Testis (tissue), 3 donors: ENCODE results near the gene NUDT15. TPM values are rescaled to one million over a fixed set of nuclear protein-coding genes. Genes with fewer than 3 reads are reported as not detected.
A peak's percentile ranks its signal among the peaks of the same experiment; 100 is the strongest.

Experiments used
- DNase-seq: peaks from one replicate; pipeline ENCODE4 v3.0.0-alpha.2; 2019
- H3K27ac ChIP-seq, 2 donors: fragments of 200-600 bp; sonication (generic); one replicate each; pipeline ENCODE4 v1.5.1; 2019
- H3K27me3 ChIP-seq: fragments of 200-600 bp; sonication (generic); one replicate; pipeline ENCODE4 v1.5.1; 2019
- H3K36me3 ChIP-seq: fragments of 200-600 bp; sonication (generic); one replicate; pipeline ENCODE4 v1.5.1; 2017; ENCODE audit warnings: low read depth; ENCODE audit errors: missing control alignments
- H3K4me1 ChIP-seq: fragments of 200-600 bp; sonication (generic); one replicate; pipeline ENCODE4 v1.5.1; 2019
- H3K4me3 ChIP-seq, 2 donors: fragments of 200-600 bp; sonication (generic); one replicate each; pipeline ENCODE4 v1.5.1; 2017 to 2019
- H3K9me3 ChIP-seq: fragments of 200-600 bp; sonication (generic); one replicate; pipeline ENCODE4 v1.5.1; 2017
- POLR2A ChIP-seq: fragments of 450-650 bp; IDR thresholded peaks from one replicate; pipeline ENCODE4 v1.6.1; 2017; ENCODE audit warnings: antibody characterized with exemption, mild to moderate bottlenecking, moderate library complexity
- WGBS, 2 donors: methylation state at CpG; one replicate each; pipeline ENCODE4 v1.1.5; 2018; 5-methylcytosine and 5-hydroxymethylcytosine counted together
- intact Hi-C: fragments of 100-400 bp; cut with DNase I; formaldehyde crosslinking; loops from one replicate; pipeline ENCODE4 v1.15.1; 2023; ENCODE audit warnings: low total_unique reads
- polyA plus RNA-seq: library from polyadenylated mRNA; stranded (reverse); fragments of 350-450 nt; fragmentation: Illumina TruSeq; extraction: RNeasy Lipid Tissue Mini Kit (QIAGEN cat#74804); gene quantifications from one replicate; pipeline ENCODE4 v1.2.3, GENCODE V29; 2014; ENCODE audit warnings: low read depth, low replicate concordance; ENCODE audit not compliant: insufficient read depth
- total RNA-seq, 2 donors: library from RNA; depleted of rRNA; stranded (reverse); fragments of >200 nt; gene quantifications; one replicate each; pipeline ENCODE4 v1.2.3, GENCODE V29; 2016
- TF ChIP-seq, protein P1 (sequence below), 3 experiments: fragments of 450-650 bp in 2 of 3; fragments of 200-600 bp in 1 of 3; sonication (generic) in 1 of 3; IDR thresholded peaks; one replicate each; pipeline ENCODE4 v1.5.1; 2016 to 2019; ENCODE audit warnings: antibody characterized with exemption in 3 of 3, mild to moderate bottlenecking in 2 of 3, moderate library complexity in 1 of 3

NUDT15 gene
- total and polyA plus RNA-seq, 3 donors from 2014 or later = 11.1 to 16.9 (median 12.3) TPM

- no peak for DNase-seq
- TF ChIP-seq, protein P1, sequence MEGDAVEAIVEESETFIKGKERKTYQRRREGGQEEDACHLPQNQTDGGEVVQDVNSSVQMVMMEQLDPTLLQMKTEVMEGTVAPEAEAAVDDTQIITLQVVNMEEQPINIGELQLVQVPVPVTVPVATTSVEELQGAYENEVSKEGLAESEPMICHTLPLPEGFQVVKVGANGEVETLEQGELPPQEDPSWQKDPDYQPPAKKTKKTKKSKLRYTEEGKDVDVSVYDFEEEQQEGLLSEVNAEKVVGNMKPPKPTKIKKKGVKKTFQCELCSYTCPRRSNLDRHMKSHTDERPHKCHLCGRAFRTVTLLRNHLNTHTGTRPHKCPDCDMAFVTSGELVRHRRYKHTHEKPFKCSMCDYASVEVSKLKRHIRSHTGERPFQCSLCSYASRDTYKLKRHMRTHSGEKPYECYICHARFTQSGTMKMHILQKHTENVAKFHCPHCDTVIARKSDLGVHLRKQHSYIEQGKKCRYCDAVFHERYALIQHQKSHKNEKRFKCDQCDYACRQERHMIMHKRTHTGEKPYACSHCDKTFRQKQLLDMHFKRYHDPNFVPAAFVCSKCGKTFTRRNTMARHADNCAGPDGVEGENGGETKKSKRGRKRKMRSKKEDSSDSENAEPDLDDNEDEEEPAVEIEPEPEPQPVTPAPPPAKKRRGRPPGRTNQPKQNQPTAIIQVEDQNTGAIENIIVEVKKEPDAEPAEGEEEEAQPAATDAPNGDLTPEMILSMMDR (IDR thresholded peaks at IDR 0.05) = no peak
- TF ChIP-seq POLR2A = no peak
Measured at GRCh38 chr13:48093588-48093987, 56.1 kb downstream of the NUDT15 start.

GRCh38 chr13:48094404-48094780, 56.9 kb downstream of the NUDT15 start:
- H3K27me3 ChIP-seq = no peaks in the 10 kb centered on the region
- intact Hi-C loops = no loop called here
- peaks cover 6% of the 10 kb centered on the region for H3K4me1 ChIP-seq
- peak overlapping the region; percentile 83 to 93 for H3K27ac ChIP-seq
- WGBS, 2 donors = 0% methylated on average over 12 to 14 of the region's 14 CpGs
- DNase-seq = no peak
- no peaks in the 10 kb centered on the region for H3K36me3 ChIP-seq
- H3K9me3 ChIP-seq = no peaks in the 10 kb centered on the region
- no peak for TF ChIP-seq POLR2A
- TF ChIP-seq, protein P1 (IDR thresholded peaks at IDR 0.05) = no peak
- H3K4me3 ChIP-seq = peak overlapping the region; percentile 88 to 100

More at GRCh38 chr13:48093588-48093987, 56.1 kb downstream of the NUDT15 start:
- Histone ChIP-seq H3K36me3 (no peaks in the 10 kb centered on the region), H3K9me3 (no peaks in the 10 kb centered on the region), H3K4me1 (peaks cover 6% of the 10 kb centered on the region), H3K4me3 (peak overlapping the region; percentile 88 to 100), H3K27ac (no peak overlapping the region), H3K27me3 (no peaks in the 10 kb centered on the region)
- intact Hi-C loops = no loop called here
- 59 to 64% methylated on average over 9 of the region's 9 CpGs for WGBS, 2 donors

DNA sequence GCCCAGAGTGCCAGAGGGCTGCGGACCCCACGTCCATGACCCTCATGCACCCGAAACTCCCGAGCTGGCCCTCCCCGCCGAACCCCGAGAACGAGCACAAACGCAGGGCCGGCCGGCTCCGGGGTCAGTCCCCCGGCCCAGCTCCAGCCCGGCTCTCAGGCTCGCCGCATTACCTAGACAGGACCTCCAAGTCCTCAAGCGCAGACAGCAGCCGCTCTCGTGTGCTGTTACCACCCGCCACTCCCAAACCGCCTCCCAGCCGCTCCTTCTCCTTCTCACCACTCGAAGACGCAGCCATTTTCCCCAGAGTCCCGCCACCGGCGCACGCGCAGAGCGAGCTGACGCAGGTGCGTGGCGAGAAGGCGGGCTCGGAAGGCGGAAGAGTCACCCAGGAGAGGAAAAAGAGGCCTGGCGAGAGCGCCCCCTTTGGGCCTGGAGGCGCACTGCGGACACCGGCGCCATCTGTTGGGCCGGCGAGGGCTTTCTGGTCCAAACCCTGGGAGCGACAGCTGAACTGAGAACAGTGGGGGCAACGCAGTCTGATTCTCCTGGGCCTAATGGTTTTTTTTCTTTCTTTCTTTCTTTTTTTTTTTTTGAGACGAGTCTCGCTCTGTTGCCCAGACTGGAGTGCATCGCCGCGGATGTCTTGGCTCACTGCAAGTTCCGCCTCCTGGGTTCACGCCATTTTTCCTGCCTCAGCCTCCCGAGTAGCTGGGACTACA, 57.4 kb downstream of the NUDT15 start, which contains the start of gene MED4:
TSS of gene MED4 (minus strand) at position 324 of the 722 bp plus-strand sequence. CDS start at position 298, 26 bp downstream.
- no peaks in the 10 kb centered on the region for H3K9me3 ChIP-seq
- 8 to 16% methylated on average over 25 to 54 of the region's 54 CpGs for WGBS, 2 donors
- no peaks in the 10 kb centered on the region for H3K36me3 ChIP-seq
- TF ChIP-seq POLR2A = no peak
- TF ChIP-seq, protein P1 (IDR thresholded peaks at IDR 0.05) = peak; percentile 99 to 100 (median 100)
- peak; percentile 96 for DNase-seq
- intact Hi-C loops = no loop called here
- H3K4me1 ChIP-seq = peaks cover 6% of the 10 kb centered on the region
- H3K27ac ChIP-seq = peak within 1 kb of the TSS; percentile 83 to 93
- H3K4me3 ChIP-seq = peak within 1 kb of the TSS; percentile 88 to 100
- no peaks in the 10 kb centered on the region for H3K27me3 ChIP-seq

DNA sequence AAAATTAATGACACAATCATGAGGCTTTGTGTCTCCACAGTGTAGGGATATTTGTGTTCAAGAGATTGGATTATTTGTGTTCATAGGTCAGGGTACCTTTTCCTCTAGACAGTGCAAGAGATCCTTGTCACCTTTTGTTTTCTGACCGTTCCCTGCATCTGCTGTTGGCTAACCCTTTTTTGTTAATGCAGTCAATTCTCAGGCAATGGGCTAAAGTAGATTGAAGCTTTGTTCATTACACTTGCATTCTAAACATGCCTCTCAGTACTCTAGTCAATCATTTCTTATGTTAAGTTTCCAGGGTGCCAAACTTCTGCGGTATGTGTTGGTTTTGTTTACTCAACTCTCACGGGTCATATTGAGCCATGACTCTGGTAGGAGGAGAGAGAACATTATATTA, 59.1 kb downstream of the NUDT15 start:
- intact Hi-C loops = no loop called here
- TF ChIP-seq, protein P1 (IDR thresholded peaks at IDR 0.05) = no peak
- no peak for TF ChIP-seq POLR2A
- 68 to 70% methylated on average over 3 of the region's 3 CpGs for WGBS, 2 donors
- Histone ChIP-seq H3K9me3 (no peaks in the 10 kb centered on the region), H3K27me3 (no peaks in the 10 kb centered on the region), H3K27ac (no peak overlapping the region), H3K36me3 (no peaks in the 10 kb centered on the region), H3K4me3 (no peak overlapping the region), H3K4me1 (peaks cover 6% of the 10 kb centered on the region)
- no peak for DNase-seq

Other genes starting within 250 kb of the NUDT15 start
- 10 to 100 TPM; 41.5 to 50.0 TPM for gene SUCLA2, start 36.5 kb upstream of the NUDT15 start, total RNA-seq
- gene SUCLA2, start 36.5 kb upstream of the NUDT15 start, polyA plus RNA-seq = 32.7 TPM
- 10 to 100 TPM; 55.3 to 58.2 TPM for gene MED4, start 57.4 kb downstream of the NUDT15 start, total RNA-seq
- gene MED4, start 57.4 kb downstream of the NUDT15 start, polyA plus RNA-seq = 111 TPM
- 100 to 1,000 TPM; 330 to 351 TPM for gene ITM2B, start 195.5 kb downstream of the NUDT15 start, total RNA-seq
- gene ITM2B, start 195.5 kb downstream of the NUDT15 start, polyA plus RNA-seq = 588 TPM